ENCODE results near the gene TACC3.

TACC3 gene

DNA sequence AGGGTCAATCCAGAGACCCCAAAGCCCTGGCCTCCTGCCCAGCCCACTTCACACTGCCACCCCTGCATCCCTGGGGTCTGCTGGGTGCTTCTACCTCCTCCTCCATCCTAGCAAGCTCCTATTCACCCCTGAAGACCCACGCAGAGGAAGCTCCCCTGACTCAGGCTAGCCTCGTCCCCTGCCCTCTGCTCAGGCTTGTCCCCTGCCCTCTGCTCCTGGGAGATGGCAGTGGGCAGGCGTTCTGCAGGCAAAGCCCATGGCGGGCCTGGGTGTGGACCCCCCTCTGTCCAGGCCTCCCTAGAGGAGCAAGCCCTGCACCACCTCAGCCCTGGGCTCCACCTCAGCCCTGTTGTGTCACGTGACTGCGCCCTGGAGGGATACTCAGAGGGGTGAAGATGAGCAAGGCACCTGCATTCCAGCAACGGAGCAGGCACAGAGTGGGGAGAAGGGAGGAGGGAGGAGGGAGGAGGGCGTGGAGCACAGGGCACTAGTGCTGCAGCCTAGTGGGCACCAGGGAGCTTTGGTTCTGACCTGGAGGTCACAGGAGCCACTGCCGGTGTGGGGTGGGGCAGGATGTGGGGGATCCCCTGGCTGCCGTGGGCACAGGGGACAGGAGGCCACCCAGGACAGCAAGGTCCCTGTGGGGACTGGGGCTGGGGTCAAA is 44.2 kb downstream of the TACC3 start:
- TF ChIP-seq, protein P1, sequence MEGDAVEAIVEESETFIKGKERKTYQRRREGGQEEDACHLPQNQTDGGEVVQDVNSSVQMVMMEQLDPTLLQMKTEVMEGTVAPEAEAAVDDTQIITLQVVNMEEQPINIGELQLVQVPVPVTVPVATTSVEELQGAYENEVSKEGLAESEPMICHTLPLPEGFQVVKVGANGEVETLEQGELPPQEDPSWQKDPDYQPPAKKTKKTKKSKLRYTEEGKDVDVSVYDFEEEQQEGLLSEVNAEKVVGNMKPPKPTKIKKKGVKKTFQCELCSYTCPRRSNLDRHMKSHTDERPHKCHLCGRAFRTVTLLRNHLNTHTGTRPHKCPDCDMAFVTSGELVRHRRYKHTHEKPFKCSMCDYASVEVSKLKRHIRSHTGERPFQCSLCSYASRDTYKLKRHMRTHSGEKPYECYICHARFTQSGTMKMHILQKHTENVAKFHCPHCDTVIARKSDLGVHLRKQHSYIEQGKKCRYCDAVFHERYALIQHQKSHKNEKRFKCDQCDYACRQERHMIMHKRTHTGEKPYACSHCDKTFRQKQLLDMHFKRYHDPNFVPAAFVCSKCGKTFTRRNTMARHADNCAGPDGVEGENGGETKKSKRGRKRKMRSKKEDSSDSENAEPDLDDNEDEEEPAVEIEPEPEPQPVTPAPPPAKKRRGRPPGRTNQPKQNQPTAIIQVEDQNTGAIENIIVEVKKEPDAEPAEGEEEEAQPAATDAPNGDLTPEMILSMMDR (IDR thresholded peaks at IDR 0.05; ENCODE audit: low read depth, low read length, missing control alignments) = no peak
- H3K4me3 ChIP-seq (replicated peaks; ENCODE audit: low read depth, low read length) = no peak overlapping the region
- DNase-seq (ENCODE audit: extremely low read depth, low read depth) = no peak

DNA sequence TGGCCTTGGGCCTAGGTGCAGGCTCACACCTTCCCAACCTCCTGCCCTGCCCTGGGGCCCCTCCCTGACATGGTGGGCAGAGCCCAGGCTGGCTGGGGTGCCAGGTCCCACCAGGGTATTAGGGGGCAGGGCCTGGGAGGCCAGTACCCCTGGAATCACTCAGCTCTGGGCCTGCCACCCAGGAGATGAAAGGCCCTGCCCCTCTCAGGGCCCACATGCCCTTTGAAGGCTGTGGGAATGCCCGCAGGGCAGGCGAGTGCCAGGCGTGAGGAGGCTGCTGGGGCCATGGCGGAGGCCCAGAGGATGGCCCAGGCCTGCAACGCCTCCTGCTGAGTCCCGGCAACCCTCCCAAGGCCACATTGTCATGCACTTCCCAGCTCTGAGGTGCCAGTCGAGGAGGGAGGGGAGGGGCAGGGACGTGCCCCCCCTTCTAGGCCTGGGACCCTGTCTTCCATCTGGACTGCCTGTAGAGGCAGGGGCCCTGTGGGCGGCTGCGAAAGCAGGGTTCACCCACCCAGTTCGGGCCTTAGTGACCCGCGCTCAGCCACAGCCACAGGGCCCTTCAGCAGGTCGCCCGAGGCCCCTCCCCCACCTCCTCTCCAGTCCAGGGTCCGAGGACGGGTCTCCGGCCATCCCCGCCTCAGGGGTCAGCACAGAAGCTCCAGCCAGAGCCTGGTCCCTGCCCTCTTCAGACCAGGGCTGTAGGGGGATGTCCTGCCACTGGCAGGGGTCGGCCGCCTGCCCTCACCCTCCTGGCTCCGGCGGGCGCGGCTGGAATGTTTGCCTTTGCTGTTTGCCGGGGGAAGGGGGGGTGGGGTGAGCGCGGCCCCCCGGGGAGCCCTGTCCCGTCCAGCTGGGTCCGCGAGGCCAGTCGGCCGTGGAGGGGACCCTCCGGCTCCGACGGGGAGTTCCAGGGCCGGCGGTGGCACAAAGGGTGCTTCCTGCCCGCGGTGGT is 45.1 kb downstream of the TACC3 start:
- TF ChIP-seq, protein P1 (IDR thresholded peaks at IDR 0.05; ENCODE audit: low read depth, low read length, missing control alignments) = no peak
- H3K4me3 ChIP-seq (replicated peaks; ENCODE audit: low read depth, low read length) = no peak overlapping the region
- no peak for DNase-seq (ENCODE audit: extremely low read depth, low read depth)

- DNase-seq (ENCODE audit: extremely low read depth, low read depth) = no peak
- no peak overlapping the region for H3K4me3 ChIP-seq (replicated peaks; ENCODE audit: low read depth, low read length)
- TF ChIP-seq, protein P1 (IDR thresholded peaks at IDR 0.05; ENCODE audit: low read depth, low read length, missing control alignments) = no peak
These were observed 45.9 kb downstream of the TACC3 start for GRCh38 chr4:1767061-1767769.

DNA sequence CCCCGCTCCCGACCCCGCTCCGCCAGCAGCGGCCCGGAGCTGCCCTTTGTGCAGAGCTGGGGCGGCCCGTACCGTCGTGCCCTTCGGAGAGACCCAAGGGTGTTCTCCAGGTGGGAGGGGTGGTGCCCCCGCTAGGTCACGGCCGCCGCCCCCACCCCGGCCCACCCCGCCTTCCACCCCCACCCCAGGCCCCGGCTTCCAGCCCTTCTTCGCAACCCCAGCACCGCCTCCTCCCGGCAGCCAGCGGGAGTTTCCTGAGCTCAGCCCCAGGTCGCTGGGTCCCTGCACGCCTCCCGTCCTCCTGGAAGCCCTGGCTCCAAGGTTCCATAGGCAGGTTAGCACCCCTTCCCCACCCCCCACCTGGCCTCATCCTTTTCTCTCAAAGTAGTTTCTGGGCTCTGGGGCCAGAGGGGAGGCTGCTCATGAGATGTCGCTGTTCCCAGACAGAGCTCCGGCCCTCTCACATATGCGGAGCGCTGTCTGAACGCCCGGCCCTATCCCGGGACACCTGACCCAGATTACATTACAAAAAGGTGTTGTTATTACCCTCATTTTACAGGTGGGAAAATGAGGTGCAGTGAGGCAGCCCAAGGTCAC is 46.5 kb downstream of the TACC3 start:
- DNase-seq (ENCODE audit: extremely low read depth, low read depth) = no peak
- no peak overlapping the region for H3K4me3 ChIP-seq (replicated peaks; ENCODE audit: low read depth, low read length)
- TF ChIP-seq, protein P1 (IDR thresholded peaks at IDR 0.05; ENCODE audit: low read depth, low read length, missing control alignments) = peak; percentile 19

DNA sequence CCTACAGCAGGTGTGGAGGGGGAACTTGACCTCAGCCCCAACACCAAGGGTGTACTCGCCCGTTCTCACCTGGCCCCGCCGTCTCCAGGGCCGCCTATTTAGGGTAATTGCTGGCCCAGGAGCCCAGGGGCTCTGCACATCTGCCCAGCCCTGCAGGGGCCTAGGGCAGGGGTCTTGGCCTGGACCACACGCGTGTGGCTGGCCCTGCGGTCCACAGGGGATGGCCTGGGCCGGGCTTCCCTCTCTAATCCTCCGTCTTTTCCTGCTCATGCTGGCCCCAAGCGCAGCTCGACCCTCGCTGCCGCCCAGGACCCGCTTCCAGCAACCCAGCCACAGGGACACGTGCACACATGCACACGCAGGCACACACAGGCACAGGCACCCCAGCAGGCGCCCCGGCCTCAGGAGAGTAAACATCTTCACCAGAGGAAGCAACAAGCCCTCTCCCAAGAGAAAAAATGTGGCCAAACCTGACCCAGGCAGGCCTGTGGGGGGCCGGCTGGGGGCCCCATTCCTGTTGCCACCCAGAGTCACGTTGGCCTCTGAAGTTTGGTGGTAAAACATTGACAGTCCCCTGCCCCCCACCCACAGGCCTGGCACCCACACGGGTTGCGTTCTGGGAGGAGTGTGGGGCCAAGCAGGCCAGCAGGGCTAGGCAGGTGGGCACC is 47.2 kb downstream of the TACC3 start:
- DNase-seq (ENCODE audit: extremely low read depth, low read depth) = no peak
- no peak overlapping the region for H3K4me3 ChIP-seq (replicated peaks; ENCODE audit: low read depth, low read length)
- TF ChIP-seq, protein P1 (IDR thresholded peaks at IDR 0.05; ENCODE audit: low read depth, low read length, missing control alignments) = no peak

- DNase-seq (ENCODE audit: extremely low read depth, low read depth) = no peak
- no peak overlapping the region for H3K4me3 ChIP-seq (replicated peaks; ENCODE audit: low read depth, low read length)
- TF ChIP-seq, protein P1 (IDR thresholded peaks at IDR 0.05; ENCODE audit: low read depth, low read length, missing control alignments) = no peak
These were observed 48.4 kb downstream of the TACC3 start for GRCh38 chr4:1769692-1770091.

Measured in HFF-Myc (cell line).